Measurements from ENCODE around the gene NT5DC4.
A peak's percentile ranks its signal among the peaks of the same experiment; 100 is the strongest.

NT5DC4 gene

DNA sequence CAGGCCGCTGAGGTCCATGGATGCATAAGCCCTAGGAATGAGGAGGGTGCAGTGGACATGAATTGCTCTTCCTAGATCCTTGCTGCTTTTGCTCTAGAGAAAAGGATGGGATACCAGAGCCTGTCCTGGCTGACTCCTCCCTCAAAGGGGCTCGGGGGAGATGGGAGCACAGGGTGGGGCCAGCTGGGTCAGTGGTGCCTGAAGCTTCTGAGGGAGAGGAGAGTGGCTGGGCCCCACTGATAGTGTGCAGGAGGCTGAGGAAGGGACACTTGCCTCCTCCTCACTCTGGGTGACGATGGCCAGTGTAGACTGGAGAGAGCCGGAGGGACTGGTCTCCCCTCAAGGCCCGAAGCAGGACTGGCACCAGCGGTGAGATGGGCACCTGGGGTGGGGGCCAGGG is at the start of gene NT5DC4:
TSS of gene NT5DC4 (plus strand) at position 236 of the 400 bp plus-strand sequence. CDS start at position 296, 60 bp downstream.
- no peak for DNase-seq

DNA sequence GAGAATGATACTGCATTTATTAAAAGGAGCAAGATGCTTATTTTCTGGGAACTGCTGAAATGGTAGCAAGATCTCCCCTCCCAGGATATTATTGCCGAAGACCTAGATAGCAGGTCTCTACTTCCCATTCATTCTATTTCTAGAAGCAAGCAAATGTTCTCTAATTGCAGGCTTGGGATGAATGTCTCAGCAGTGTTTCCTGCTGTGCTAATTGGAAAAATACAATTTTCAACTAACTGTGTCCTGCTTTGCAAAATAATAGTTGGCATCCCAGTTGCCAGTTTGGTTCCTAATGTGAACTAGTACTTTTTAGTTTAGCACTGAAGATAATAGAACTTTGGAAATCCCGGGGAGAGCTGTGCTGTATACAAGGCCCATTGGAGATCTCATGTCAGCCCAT is 49.0 kb upstream of the NT5DC4 start:
- no peak for DNase-seq

DNA sequence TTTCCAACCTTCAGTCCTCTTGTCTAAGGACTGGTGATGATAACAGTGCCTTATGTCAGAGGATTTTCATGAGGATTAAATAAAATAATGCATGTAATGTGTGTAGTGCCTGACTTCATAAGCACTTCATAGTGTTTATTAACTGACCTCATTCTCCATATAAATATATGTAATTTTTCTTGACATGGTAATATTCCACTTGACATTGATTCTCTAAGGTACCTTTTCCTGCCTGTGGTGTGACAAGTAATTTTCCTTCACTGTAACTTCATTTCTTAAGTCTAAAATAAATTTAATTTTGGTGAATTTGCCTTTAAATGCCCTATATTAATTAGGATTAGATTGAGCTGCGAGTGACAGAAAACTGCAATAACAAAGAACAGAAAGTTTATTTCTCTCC is 47.8 kb upstream of the NT5DC4 start:
- DNase-seq: no peak

DNA sequence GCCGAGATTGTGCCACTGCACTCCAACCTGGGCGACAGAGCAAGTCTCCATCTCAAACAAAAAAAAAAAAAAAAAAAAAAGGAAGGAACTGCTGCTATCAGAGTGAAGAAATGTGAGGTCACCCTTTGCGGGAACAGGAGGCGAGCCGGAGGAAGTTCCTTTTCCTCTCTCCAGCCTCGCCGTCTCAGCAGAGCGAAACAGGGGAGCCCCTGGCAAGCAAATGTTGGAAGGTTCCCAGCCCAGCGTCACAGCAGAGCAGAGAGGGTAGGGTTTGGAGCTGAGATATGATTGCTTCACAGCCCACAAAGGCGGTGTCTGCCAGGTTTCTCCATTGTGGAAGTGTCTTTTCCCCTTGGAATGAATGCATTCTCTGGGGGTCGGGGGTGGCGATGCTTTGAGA is 46.6 kb upstream of the NT5DC4 start:
- no peak for DNase-seq

DNA sequence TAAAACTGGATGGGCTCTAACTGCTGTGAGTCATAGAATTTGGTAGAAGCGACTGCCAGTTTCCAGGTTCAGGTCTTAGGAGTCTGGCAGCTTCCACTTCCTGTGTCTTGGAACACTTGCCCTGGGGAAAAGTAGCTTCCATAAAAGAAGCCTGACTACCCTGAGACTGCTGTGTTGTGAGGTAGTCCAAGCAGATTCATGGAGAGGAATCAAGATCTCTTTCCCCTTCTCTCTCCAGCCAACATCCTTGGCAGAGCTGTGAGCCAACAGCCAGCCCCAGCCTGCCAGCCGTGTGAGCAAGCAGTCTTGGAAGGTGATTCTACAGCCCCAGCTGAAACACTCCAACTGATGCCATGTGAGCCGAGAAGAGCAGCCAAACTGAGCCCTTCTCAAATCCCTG is 41.3 kb upstream of the NT5DC4 start:
- no peak for DNase-seq

DNA sequence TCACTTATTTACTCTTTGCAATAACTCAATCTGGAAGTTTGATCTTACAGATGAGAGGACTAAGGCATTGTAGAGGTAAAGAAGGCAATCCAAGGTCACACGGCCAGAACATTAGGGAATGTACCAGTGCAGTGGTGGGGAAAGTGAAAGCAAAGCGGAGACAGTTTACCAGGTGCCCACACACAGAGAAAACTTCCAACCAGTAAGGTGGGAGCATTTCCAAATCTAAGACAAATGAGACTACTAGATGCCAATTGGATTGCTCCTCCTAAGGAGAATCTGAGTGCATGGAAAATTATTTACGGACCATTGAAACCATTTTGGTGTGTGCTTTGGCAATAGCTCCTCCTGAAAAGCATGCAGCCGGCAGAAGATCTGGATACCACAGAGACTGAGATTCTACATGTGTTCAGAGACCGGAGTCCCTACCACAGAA is 40.1 kb upstream of the NT5DC4 start:
- DNase-seq: no peak

DNA sequence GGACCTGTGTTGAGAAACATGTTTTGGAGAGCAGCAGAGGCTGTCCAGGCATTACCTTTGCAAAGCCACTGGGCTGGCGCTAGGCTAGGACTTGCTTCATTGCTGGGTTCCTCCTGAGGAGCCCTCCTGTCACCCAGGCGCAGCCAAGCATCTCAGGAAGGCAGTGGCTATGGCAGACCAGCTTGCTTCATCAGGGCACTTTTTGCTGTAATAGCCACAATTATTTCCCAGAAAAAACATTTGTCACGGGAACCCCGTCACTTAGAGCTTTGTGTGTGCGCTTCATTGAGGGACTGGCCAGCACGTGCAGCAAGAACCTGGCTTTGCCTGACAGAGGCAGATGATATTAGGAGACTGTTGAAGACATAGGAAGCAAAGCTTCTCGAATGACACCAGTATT is 38.7 kb upstream of the NT5DC4 start:
- no peak for DNase-seq

DNA sequence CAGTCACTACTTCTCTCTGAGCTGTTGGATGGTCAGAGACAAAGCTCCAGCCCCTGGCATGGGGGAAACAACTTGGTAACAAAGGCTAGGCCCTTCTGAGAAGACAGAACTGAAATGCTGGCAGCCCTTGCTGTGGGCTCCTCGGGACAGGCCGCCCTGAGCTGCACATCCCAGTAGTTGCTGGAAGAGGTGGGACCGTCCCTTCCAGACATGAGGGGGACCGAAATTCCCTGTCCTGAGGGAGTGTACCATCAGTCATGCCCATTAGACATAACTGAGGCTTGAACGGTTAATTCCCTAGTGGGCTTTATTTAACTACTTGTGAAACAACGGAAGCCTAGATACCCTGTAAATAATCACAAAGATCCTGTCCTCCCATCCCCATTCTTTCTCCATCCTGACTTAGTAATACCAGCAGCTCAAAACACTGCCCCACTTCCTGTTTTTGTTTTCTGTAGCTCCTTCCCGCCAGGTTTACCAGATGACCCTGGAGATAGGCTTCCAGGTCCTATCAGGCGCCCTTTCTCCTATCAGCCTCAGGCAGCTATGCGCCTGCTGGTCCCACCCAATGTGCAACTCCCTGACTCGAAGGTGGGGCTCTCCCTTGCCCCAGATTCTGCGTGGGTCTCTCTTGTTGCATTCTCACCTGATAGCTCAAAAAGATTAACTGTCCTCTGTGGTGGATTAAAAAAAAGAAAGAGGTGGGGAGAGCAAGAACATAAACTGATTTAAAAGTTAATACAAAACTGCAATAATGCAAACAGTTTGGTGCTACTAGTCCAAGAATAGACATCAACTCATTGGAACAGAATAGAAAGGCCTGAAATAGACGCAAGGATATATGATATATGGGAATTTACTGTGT is 37.0 kb upstream of the NT5DC4 start:
- DNase-seq: no peak

DNA sequence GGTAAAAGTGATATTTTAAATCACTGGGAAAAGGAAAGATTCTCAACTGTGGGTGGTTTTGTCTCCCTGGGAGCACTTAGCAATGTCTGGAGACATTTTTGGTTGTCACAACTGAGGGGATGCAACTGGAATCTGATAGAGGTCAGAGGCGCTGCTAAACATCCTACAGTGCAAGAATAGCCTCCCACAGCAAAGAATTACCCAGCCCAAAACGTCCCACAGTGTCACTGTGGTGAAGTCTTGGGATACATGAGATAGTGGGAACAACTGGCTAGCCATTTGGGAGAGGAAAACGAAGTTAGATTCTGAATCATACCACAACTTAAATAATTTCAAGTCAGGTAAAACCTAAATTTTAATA is 36.4 kb upstream of the NT5DC4 start:
- DNase-seq: no peak

DNA sequence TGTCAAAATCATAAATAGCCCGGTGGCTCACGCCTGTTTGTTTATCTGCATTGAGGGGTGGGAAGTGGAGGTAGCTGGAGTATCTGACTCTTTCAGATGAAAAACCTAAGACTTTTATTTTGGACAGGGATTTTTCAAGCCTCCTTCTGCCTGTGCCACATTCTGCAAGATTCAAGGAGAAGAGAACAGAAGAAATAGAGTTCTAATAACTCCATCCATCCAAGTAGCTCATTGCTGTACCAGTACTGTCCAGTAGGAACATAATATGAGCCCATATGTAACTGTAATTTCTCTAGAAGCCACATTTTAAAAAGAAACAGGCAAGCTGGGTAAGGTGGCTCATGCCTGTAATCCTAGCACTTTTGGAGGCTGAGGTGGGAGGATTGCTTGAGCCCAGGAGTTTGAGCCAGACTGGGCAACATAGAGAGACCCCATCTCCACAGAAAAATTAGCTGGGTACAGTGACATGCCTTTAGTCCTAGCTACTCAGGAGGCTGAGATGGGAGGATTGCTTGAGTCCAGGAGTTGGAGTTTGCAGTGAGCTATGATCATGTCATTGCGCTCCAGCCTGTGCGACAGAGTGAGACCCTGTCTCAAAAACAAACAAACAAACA is 35.4 kb upstream of the NT5DC4 start:
- DNase-seq: no peak

DNA sequence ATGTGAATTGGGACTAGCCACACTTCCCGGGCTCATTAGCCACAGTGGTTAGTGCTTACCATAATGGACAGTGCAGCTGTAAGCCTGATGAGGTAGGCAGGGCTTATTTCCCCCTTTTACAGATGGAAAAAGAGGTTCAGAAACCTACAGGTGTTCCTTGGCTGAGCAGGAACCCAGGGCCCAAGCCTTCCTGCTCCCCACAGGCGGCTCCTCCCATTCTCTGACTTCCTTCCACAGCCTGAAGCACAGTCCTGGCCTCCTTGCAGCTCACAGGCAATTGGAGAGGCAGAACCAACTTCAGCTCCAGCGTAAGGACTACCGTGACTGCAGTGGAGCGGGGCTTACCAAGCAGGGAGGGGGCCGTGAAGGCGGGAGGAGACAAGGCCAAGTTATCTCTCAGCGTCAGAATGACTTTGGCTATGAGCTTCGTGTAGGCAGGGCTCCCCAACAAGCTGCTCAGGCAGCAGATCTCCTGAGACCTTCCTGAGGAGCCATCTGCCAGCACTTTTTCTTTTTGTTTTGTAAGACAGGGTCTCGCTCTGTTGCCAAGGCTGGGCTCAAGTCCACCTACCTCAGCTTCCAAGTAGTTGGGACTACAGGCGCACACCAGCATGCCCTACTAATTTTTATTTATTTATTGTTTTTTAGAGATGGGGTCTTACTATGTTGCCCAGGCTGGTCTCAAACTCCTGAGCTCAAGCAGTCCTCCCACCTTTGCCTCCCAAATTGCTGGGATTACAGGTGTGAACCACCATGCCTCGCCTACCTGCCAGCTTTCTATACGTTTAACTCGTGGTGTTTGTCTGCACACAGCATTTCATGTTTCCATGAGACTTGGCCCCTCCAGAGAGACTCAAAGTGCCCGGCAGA is 34.2 kb upstream of the NT5DC4 start:
- no peak for DNase-seq

DNA sequence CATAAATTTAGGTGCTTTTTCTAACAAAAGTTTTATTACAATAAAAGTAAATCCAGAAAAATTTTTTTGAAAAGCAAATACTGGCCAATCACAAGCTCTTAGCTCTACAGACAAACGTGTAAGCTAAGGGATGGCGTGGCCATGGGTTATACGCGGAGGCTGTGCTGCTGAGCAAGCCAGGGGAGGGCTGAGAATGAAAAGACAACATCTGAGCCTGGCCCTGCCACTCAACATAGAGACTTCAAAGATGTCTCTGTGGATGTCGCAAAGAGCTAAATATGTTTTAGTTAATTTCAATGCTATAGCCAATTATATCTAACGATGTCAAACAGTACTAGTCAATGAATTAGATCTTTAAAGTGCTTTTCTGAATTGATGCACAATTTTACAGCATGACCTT is 33.3 kb upstream of the NT5DC4 start:
- no peak for DNase-seq

DNA sequence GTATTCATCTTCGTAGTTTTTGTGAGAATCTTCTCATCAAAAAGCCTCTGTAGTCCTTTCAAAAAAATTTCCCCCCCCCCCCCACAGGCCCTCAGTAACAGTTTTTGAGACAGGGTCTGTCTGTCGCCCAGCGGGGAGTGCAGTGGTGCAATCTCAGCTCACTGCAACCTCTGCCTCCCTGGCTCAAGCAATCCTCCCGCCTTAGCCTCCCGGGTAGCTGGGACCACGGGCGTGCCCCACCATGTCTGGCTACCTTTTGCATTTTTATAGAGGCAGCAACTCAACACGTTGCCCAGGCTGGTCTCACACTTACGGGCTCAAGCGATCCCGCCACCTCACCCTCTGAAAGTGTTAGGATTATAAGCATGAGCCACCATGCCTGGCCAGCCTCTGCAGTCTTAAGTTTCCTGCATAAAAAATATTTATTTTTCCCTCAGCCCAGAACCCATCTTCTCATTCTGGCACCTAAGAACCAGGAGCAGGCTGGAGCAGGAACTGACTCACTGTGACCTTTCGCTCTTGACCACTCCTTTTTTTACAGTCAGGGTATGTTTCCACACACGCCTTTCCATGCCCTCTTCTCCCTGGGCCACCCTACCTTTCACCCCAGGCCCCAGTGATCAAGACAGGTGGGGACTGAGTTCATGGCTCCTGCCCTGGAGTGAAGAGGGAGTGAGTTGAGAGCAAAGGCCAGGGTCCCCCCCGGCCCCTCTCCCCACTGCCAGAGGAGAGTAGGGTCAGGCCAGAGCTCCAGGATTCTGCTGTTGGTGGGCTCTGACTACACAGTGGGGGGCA is 32.5 kb upstream of the NT5DC4 start:
- no peak for DNase-seq

DNA sequence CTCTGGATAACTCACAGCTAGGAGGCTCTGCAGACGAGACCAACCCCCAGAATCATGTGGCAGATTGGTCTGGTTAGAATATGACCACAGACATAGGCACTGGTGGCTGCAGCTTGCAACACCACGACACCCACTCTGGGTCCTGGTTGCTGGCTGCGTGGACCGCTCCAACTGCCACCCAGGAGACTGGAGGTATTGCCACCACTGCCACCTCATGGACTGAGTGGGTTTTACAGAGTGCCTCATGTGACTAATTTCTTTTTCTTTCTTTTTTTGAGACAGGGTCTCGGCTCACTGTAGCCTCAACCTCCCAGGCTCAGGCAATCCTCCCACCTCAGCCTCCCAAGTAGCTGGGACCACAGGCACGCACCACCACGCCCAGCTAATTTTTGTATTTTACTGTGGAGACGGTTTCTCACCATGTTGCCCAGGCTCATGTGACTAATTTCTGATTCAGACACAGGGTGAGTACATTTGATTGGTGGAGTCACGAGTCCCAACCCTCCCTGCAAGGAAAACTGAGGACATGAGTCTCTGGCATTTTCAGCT is 29.9 kb upstream of the NT5DC4 start:
- peak; percentile 56 for DNase-seq

DNA sequence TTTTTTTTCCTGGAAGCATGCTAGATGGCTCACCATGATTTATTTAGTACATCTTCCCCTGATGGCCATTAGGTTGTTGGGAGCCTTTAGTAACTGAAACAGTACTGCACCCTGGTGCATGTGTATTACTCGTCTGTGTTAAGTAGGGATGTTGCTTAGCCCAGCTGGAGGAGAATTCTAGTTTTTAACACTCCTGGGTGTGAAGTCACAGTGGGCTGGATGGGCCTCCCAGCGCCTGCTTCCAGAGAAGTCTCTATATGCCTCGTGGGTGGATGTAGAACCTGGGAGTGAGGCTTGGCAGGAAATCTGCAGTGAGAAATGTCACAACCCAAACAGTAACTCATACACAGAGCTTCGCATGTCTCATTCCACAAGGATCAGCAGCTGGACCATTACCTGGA is 28.9 kb upstream of the NT5DC4 start:
- DNase-seq: no peak

DNA sequence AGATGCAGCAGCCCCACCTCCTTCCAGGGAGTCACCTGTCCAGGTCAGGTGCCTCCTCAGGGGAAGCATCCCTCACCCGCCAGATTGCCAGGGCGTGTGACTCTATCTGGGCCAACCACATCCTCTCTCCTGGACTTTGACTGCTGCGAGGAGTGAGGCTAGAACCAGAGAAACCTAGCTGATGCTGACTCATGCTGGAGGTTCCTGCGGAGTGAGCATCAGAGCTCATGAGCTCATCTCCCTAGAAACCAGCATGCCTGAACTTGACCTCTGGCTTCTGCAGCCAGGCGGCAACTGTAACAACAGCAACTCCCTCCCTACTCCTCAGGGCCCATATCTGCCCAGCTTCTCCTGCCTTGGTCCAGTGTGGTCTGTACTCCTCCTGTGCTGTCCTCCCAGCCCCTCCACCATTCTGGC is 28.3 kb upstream of the NT5DC4 start:
- DNase-seq: peak; percentile 29

DNA sequence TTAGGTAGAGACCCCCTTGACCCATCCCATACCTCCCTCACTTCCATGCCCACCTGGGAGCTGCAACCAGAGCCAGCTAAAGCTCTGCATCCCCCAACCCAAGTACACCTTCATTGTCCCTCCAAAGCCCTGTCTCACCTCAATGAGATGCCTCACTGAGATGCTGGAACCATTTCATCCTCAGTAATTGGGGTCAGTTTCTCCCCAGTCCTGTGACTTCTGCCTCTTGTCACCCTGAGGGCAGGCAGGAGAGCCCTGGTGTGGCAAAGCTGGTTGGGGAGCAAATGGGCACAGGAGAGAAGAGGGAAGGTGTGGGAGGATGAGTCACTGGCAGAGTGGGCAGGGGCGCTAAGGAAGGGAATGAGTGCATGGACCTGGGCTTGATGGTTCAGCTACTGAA is 27.9 kb upstream of the NT5DC4 start:
- DNase-seq: peak; percentile 34

DNA sequence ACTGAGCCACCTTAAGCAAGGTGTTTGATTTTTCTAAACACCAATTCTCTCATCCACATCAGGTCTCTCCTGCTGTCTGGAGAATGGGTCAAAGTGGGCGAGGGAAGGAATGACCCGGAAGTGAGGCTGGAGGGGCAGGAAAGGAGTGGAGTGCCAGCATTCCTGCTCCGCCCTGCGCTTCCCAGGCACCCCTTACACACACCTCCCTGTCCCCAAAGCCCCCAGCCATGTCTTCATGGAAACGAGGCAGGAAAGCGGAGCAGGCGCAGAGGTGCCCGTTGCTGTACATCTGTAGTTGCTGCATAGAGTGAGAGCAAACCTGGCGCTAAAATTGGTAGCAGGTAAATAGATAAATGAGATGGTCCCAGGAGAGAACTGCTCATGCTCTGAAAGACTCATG is 27.2 kb upstream of the NT5DC4 start:
- DNase-seq: no peak

DNA sequence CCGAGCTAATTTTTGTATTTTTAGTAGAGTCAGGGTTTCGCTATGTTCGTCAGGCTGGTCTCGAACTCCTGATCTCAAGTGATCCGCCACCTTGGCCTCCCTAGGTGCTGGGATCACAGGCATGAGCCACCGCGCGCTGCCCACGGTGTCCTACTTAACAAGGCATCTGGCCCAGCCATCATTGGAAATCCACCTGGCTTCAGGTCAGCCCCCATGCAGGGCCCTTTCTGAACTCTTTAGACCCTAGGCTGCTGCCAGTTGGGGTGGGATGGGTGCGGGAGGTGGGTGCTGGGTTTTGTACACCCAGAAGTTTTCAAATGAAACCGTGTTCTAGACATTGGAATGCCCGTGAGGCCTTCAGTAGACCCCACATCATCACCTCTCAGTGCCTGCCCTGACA is 26.6 kb upstream of the NT5DC4 start:
- DNase-seq: no peak

DNA sequence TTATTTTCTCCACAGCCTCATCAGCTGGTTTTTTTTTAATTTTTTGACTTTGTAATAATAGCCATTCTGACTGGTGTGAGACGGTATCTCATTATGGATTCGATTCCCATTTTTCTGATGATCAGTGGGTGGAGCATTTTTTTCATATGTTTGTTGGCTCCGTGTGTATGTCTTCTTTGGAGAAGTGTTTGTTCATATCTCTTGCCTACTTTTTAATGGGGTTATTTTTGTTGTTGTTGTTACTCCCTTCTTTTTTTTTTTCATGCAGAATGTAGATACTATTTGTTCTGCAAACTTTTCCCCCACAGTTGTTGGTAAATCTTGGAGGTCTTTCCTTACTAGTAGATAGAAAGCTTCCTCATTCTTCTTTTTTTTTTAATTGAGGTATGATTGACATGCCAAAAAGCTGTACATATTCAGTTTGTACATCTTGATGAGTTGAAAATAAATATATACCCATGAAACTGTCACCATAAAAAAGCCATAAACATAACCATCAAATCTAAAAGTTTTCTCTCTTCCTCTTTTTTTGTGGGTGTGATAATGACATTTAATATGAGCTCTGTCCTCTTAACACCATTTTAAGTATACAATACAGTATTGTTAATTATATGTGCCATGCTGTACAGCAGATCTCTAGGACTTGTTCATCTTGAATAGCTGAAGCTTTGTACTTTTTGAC is 21.8 kb upstream of the NT5DC4 start:
- DNase-seq: no peak

DNA sequence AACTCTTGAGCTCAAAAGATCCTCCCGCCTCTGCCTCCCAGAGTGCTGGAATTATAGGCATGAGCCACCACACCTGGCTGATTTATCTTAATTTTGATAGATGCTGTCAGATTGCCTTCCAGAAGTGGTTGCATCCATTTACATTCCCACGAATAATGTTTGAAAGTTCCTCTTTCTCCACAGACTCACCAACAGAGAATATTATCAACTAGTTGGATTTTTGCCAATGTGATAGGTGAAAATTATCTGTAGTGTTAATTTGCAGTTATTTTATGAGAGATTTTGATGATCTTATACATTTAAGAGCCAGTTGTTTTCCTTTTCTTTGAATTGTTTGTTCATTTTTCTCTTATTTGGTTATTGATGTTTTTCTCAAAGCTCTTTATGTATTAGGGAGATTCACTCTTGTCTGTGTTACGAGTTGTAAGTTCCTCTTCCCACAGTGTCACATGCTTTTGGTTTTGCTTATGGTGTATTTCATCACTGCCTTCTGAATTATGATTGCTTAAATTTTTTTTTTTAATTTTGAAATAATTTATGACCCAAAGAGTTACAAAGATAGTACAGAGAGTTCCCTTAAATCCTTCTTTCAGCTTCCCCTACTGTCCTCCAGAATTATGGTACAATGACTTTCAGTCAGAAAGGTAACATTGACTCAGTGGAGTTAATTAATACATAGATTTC is 20.7 kb upstream of the NT5DC4 start:
- no peak for DNase-seq
